B cell (primary cell): ENCODE results near the gene CSE1L.

Source experiments
- CTCF ChIP-seq: fragments of 200-600 bp; IDR thresholded peaks from one replicate; pipeline ENCODE4 v1.8.0; 2022; ENCODE audit warnings: antibody characterized with exemption, mild to moderate bottlenecking
- EZH2 ChIP-seq: IDR thresholded peaks from 2 replicates; pipeline ENCODE4 v1.6.1; 2012; ENCODE audit warnings: borderline replicate concordance, low read depth, mild to moderate bottlenecking, moderate library complexity, low read length; ENCODE audit not compliant: insufficient read depth, poor library complexity, severe bottlenecking

GRCh38 chr20:49133571-49133970 is 87.5 kb downstream of the CSE1L start:
- TF ChIP-seq CTCF (no peak), EZH2 (no peak)
